ENCODE results near the gene PRKACB. TPM values are rescaled to one million over a fixed set of nuclear protein-coding genes. Genes with fewer than 3 reads are reported as not detected.

The PRKACB gene
- total RNA-seq, 1 experiment from 2014 or later = 135 TPM

DNA sequence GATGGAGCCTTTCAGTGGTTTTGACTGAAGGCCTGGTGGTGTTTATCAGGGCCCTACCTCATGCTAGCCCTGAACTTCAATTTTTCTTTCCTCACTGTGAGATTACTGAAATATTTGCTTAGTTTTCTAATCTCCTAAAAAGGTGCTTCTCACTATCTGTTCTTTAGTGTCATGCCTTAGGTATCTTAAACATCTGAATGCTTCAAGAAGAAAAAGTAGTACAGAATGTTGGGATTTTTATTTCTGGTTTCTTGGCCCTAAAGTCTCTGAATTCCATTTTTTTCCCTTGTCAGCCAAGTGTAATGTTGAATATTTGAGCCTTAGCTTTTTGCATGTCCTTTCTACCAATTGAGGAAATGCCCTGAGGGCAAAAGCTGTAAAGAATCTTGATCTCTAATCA, 47.9 kb upstream of the PRKACB start (continued):
- TF ChIP-seq CBX3 (IDR thresholded peaks at IDR 0.05; ENCODE audit: low read depth) (no peak), YY1 (IDR thresholded peaks at IDR 0.05; ENCODE audit: extremely low read depth, insufficient replicate concordance, low read depth, low read length) (no peak), SIN3A (IDR thresholded peaks at IDR 0.05; ENCODE audit: low read depth) (no peak)
- TF ChIP-seq, protein P1, sequence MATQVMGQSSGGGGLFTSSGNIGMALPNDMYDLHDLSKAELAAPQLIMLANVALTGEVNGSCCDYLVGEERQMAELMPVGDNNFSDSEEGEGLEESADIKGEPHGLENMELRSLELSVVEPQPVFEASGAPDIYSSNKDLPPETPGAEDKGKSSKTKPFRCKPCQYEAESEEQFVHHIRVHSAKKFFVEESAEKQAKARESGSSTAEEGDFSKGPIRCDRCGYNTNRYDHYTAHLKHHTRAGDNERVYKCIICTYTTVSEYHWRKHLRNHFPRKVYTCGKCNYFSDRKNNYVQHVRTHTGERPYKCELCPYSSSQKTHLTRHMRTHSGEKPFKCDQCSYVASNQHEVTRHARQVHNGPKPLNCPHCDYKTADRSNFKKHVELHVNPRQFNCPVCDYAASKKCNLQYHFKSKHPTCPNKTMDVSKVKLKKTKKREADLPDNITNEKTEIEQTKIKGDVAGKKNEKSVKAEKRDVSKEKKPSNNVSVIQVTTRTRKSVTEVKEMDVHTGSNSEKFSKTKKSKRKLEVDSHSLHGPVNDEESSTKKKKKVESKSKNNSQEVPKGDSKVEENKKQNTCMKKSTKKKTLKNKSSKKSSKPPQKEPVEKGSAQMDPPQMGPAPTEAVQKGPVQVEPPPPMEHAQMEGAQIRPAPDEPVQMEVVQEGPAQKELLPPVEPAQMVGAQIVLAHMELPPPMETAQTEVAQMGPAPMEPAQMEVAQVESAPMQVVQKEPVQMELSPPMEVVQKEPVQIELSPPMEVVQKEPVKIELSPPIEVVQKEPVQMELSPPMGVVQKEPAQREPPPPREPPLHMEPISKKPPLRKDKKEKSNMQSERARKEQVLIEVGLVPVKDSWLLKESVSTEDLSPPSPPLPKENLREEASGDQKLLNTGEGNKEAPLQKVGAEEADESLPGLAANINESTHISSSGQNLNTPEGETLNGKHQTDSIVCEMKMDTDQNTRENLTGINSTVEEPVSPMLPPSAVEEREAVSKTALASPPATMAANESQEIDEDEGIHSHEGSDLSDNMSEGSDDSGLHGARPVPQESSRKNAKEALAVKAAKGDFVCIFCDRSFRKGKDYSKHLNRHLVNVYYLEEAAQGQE (IDR thresholded peaks at IDR 0.05; ENCODE audit: low read depth) = no peak

DNA sequence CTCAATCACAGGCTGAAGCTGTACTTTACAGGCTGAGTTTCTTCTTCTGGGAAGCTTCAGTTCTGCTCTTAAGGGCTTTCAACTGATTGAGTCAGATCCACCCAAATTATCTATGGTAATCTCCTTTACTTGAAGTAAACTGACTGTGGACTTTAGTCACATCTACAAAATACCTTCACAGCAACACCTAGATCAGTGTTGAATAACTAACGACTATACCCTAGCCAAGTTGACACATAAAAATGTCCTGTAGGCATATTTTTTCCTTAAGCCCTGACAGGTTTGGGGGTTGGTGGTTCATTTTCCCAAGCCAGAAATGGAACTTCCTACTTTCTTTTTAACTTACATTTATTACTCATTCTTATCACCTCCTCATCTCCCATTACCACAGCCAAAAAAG, 42.9 kb upstream of the PRKACB start:
- ATAC-seq (no peak), DNase-seq (ENCODE audit: low read depth, low spot score) (no peak)
- H3K27me3 ChIP-seq (ENCODE audit: insufficient read depth, low read length) = no peaks in the 10 kb centered on the region
- peaks cover 0 to 3% of the 10 kb centered on the region in 2 experiments; a peak in 1 of 4 replicates for H3K9me3 ChIP-seq (ENCODE audit: control insufficient read depth in 1 of 2, insufficient read depth in 1 of 2, low read depth in 1 of 2, low read length in 2 of 2)
- RAD21 ChIA-PET (ENCODE audit: low non-redundant PET in 1 of 2, low total read pairs in 2 of 2, uncharacterized antibody in 2 of 2, unreplicated experiment in 2 of 2) = no interaction called here
- BruUV-seq (replicated peaks) = no TSS peak
- H2AFZ ChIP-seq (ENCODE audit: low read depth, low read length, poor library complexity, severe bottlenecking) = no peak overlapping the region
- H3K36me3 ChIP-seq (ENCODE audit: control insufficient read depth in 1 of 2, insufficient read depth in 2 of 2, low read length in 2 of 2) = no peaks in the 10 kb centered on the region
- peaks cover 19% of the 10 kb centered on the region in 2 experiments for H3K4me1 ChIP-seq (ENCODE audit: control insufficient read depth in 1 of 2, insufficient read depth in 2 of 2, low read length in 2 of 2)
- no peaks in the 10 kb centered on the region for H3K9me2 ChIP-seq (ENCODE audit: insufficient read depth)
- intact Hi-C loops (cut with micrococcal nuclease) = no loop called here
- no peak overlapping the region for H3K4me2 ChIP-seq (ENCODE audit: low read length)
- H4K20me1 ChIP-seq (ENCODE audit: insufficient read depth) = no peaks in the 10 kb centered on the region
- peaks cover 22% of the 10 kb centered on the region for H3K79me2 ChIP-seq (ENCODE audit: insufficient read depth, low read length)
- no peak overlapping the region for H3K9ac ChIP-seq (ENCODE audit: low read length)
- TF ChIP-seq SRF (IDR thresholded peaks at IDR 0.05; ENCODE audit: low read depth) (no peak), ZFX (IDR thresholded peaks at IDR 0.05) (no peak), JUND (IDR thresholded peaks at IDR 0.05) (no peak), POLR2A (IDR thresholded peaks at IDR 0.05; ENCODE audit: borderline replicate concordance, extremely low read depth, insufficient read depth, insufficient read length) (no peak), FOSL1 (IDR thresholded peaks at IDR 0.05; ENCODE audit: low read depth) (no peak), POLR2AphosphoS5 (IDR thresholded peaks at IDR 0.05; ENCODE audit: low read depth, low read length) (no peak), CBX3 (IDR thresholded peaks at IDR 0.05; ENCODE audit: low read depth) (no peak), ZNF274 (IDR thresholded peaks at IDR 0.05; ENCODE audit: low read depth, low read length) (no peak), CEBPB (IDR thresholded peaks at IDR 0.05; ENCODE audit: low read depth) (no peak), EZH2phosphoT487 (IDR thresholded peaks at IDR 0.05; ENCODE audit: borderline replicate concordance) (no peak), EZH2 (IDR thresholded peaks at IDR 0.05) (no peak), TCF7L2 (IDR thresholded peaks at IDR 0.05; ENCODE audit: borderline replicate concordance, extremely low read depth, insufficient read depth, insufficient read length) (no peak)
- TF ChIP-seq, protein P2, sequence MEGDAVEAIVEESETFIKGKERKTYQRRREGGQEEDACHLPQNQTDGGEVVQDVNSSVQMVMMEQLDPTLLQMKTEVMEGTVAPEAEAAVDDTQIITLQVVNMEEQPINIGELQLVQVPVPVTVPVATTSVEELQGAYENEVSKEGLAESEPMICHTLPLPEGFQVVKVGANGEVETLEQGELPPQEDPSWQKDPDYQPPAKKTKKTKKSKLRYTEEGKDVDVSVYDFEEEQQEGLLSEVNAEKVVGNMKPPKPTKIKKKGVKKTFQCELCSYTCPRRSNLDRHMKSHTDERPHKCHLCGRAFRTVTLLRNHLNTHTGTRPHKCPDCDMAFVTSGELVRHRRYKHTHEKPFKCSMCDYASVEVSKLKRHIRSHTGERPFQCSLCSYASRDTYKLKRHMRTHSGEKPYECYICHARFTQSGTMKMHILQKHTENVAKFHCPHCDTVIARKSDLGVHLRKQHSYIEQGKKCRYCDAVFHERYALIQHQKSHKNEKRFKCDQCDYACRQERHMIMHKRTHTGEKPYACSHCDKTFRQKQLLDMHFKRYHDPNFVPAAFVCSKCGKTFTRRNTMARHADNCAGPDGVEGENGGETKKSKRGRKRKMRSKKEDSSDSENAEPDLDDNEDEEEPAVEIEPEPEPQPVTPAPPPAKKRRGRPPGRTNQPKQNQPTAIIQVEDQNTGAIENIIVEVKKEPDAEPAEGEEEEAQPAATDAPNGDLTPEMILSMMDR (IDR thresholded peaks at IDR 0.05 in 2 of 3, conservative IDR thresholded peaks at IDR 0.05 in 1 of 3; ENCODE audit: borderline replicate concordance in 1 of 3, insufficient read depth in 1 of 3, low read depth in 2 of 3, low read length in 2 of 3) = no peak
- TF ChIP-seq, protein P1 (IDR thresholded peaks at IDR 0.05; ENCODE audit: low read depth) = no peak
- TF ChIP-seq, protein P3, sequence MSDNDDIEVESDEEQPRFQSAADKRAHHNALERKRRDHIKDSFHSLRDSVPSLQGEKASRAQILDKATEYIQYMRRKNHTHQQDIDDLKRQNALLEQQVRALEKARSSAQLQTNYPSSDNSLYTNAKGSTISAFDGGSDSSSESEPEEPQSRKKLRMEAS (IDR thresholded peaks at IDR 0.05) = no peak
- no peak overlapping the region for H3K27ac ChIP-seq (ENCODE audit: low read depth, low read length)
- CTCF ChIA-PET = no interaction called here
- H3K4me3 ChIP-seq (replicated peaks in 1 of 2; ENCODE audit: low read depth in 1 of 2, low read length in 2 of 2) = no peak overlapping the region
- POLR2A ChIA-PET = no interaction called here

All from HCT116 (cell line).